ENCODE measurements around the gene TMEM255B.

GRCh38 chr13:113848020-113848419 lies 89.0 kb downstream of the TMEM255B start:
- TF ChIP-seq CREB1 (IDR thresholded peaks at IDR 0.05): no peak
- TF ChIP-seq CREB1 (CRISPR knock-in tag; IDR thresholded peaks at IDR 0.05): no peak
- TF ChIP-seq SIN3A (IDR thresholded peaks at IDR 0.05; ENCODE audit: borderline replicate concordance in 2 of 2, control insufficient read depth in 1 of 2, low read depth in 2 of 2, low read length in 2 of 2): no peak
- no peak for TF ChIP-seq CHD2 (IDR thresholded peaks at IDR 0.05; ENCODE audit: low read depth, low read length)
- no peak for TF ChIP-seq CTCF (IDR thresholded peaks at IDR 0.05 in 2 of 3, conservative IDR thresholded peaks at IDR 0.05 in 1 of 3; ENCODE audit: insufficient read depth in 2 of 3, low read depth in 1 of 3, low read length in 3 of 3)
- no peak for TF ChIP-seq U2AF1 (optimal IDR thresholded peaks at IDR 0.05; ENCODE audit: low read depth, low read length)
- no peak for TF ChIP-seq RBBP5 (IDR thresholded peaks at IDR 0.05; ENCODE audit: borderline replicate concordance, insufficient read depth, low read length, poor library complexity, severe bottlenecking)
